ENCODE data around the gene KCNJ16.

DNA sequence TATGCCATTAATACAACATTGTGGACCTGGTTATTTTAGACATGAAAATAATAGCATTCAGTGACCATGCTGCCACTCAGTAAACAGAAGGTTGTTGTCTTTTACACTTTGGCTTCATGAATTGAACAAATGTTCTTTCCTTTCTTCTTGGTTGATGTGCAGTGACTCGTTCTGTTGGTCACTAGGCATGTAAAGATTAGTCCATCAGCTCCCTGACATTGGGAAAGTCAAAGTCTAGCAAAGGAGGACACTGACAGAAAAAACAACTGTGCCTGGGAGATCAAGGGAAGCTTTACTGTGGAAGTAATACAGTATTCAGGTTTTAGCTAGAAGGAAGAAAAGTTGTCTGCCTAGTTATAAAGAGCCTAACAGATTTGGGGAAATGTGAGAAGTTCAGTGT, 6.9 kb downstream of the KCNJ16 start:
- TF ChIP-seq CTCF (IDR thresholded peaks at IDR 0.05) (no peak), POLR2AphosphoS5 (IDR thresholded peaks at IDR 0.05) (no peak)
